ENCODE results near the gene MFNG.

Gene MFNG

GRCh38 chr22:37462983-37463382 is 23.2 kb downstream of the MFNG start:
- Histone ChIP-seq H3K79me2 (ENCODE audit: insufficient read depth, low read depth) (no peaks in the 10 kb centered on the region), H3K4me3 (IDR thresholded peaks at IDR 0.05; ENCODE audit: insufficient read depth, low read depth, low read length) (no peak overlapping the region), H3K27me3 (ENCODE audit: insufficient read depth, low read depth) (no peaks in the 10 kb centered on the region), H3K9ac (no peak overlapping the region), H2AFZ (ENCODE audit: low read depth) (no peak overlapping the region), H3K36me3 (ENCODE audit: insufficient read depth) (no peaks in the 10 kb centered on the region), H3K4me1 (ENCODE audit: low read depth, poor library complexity, severe bottlenecking) (no peaks in the 10 kb centered on the region), H3K4me2 (no peak overlapping the region), H4K20me1 (ENCODE audit: insufficient read depth) (no peaks in the 10 kb centered on the region), H3K27ac (no peak overlapping the region)
- no peak for TF ChIP-seq CTCF (conservative IDR thresholded peaks at IDR 0.05; ENCODE audit: low read depth, low read length)

- no peak overlapping the region for H3K27ac ChIP-seq
- H3K9ac ChIP-seq: no peak overlapping the region
- no peaks in the 10 kb centered on the region for H3K36me3 ChIP-seq (ENCODE audit: insufficient read depth)
- TF ChIP-seq CTCF (conservative IDR thresholded peaks at IDR 0.05; ENCODE audit: low read depth, low read length): no peak
- H3K27me3 ChIP-seq (ENCODE audit: insufficient read depth, low read depth): no peaks in the 10 kb centered on the region
- H4K20me1 ChIP-seq (ENCODE audit: insufficient read depth): no peaks in the 10 kb centered on the region
- no peaks in the 10 kb centered on the region for H3K4me1 ChIP-seq (ENCODE audit: low read depth, poor library complexity, severe bottlenecking)
- H3K4me3 ChIP-seq (IDR thresholded peaks at IDR 0.05; ENCODE audit: insufficient read depth, low read depth, low read length): no peak overlapping the region
- H3K79me2 ChIP-seq (ENCODE audit: insufficient read depth, low read depth): no peaks in the 10 kb centered on the region
- no peak overlapping the region for H3K4me2 ChIP-seq
- no peak overlapping the region for H2AFZ ChIP-seq (ENCODE audit: low read depth)
These were observed 23.7 kb downstream of the MFNG start for GRCh38 chr22:37462436-37462835.

GRCh38 chr22:37461961-37462360 is 24.2 kb downstream of the MFNG start:
- Histone ChIP-seq H3K27ac (no peak overlapping the region), H3K9ac (no peak overlapping the region), H4K20me1 (ENCODE audit: insufficient read depth) (no peaks in the 10 kb centered on the region), H3K36me3 (ENCODE audit: insufficient read depth) (no peaks in the 10 kb centered on the region), H3K4me1 (ENCODE audit: low read depth, poor library complexity, severe bottlenecking) (no peaks in the 10 kb centered on the region), H3K79me2 (ENCODE audit: insufficient read depth, low read depth) (no peaks in the 10 kb centered on the region), H2AFZ (ENCODE audit: low read depth) (no peak overlapping the region), H3K27me3 (ENCODE audit: insufficient read depth, low read depth) (no peaks in the 10 kb centered on the region), H3K4me2 (no peak overlapping the region), H3K4me3 (IDR thresholded peaks at IDR 0.05; ENCODE audit: insufficient read depth, low read depth, low read length) (no peak overlapping the region)
- TF ChIP-seq CTCF (conservative IDR thresholded peaks at IDR 0.05; ENCODE audit: low read depth, low read length): no peak

GRCh38 chr22:37460684-37461083 is 25.5 kb downstream of the MFNG start:
- Histone ChIP-seq H3K4me3 (IDR thresholded peaks at IDR 0.05; ENCODE audit: insufficient read depth, low read depth, low read length) (no peak overlapping the region), H4K20me1 (ENCODE audit: insufficient read depth) (no peaks in the 10 kb centered on the region), H3K79me2 (ENCODE audit: insufficient read depth, low read depth) (no peaks in the 10 kb centered on the region), H2AFZ (ENCODE audit: low read depth) (no peak overlapping the region), H3K27me3 (ENCODE audit: insufficient read depth, low read depth) (no peaks in the 10 kb centered on the region), H3K4me2 (no peak overlapping the region), H3K9ac (no peak overlapping the region), H3K36me3 (ENCODE audit: insufficient read depth) (no peaks in the 10 kb centered on the region), H3K27ac (no peak overlapping the region), H3K4me1 (ENCODE audit: low read depth, poor library complexity, severe bottlenecking) (no peaks in the 10 kb centered on the region)
- no peak for TF ChIP-seq CTCF (conservative IDR thresholded peaks at IDR 0.05; ENCODE audit: low read depth, low read length)

GRCh38 chr22:37459206-37459605 is 27.0 kb downstream of the MFNG start:
- Histone ChIP-seq H3K4me2 (no peak overlapping the region), H2AFZ (ENCODE audit: low read depth) (no peak overlapping the region), H3K27me3 (ENCODE audit: insufficient read depth, low read depth) (no peaks in the 10 kb centered on the region)

More at GRCh38 chr22:37459206-37459605, 27.0 kb downstream of the MFNG start:
- Histone ChIP-seq H3K27ac (no peak overlapping the region), H3K4me3 (IDR thresholded peaks at IDR 0.05; ENCODE audit: insufficient read depth, low read depth, low read length) (no peak overlapping the region), H3K36me3 (ENCODE audit: insufficient read depth) (no peaks in the 10 kb centered on the region), H3K79me2 (ENCODE audit: insufficient read depth, low read depth) (no peaks in the 10 kb centered on the region), H3K4me1 (ENCODE audit: low read depth, poor library complexity, severe bottlenecking) (no peaks in the 10 kb centered on the region), H3K9ac (no peak overlapping the region), H4K20me1 (ENCODE audit: insufficient read depth) (no peaks in the 10 kb centered on the region)
- no peak for TF ChIP-seq CTCF (conservative IDR thresholded peaks at IDR 0.05; ENCODE audit: low read depth, low read length)
